GM12891 (cell line): ENCODE data around the gene TBC1D8.

Experiments
- POLR2A ChIP-seq: IDR thresholded peaks from 2 replicates; pipeline ENCODE4 v1.6.1; 2011; ENCODE audit warnings: low read depth, low read length, control low read depth
- POLR2AphosphoS5 ChIP-seq: IDR thresholded peaks from 2 replicates; pipeline ENCODE4 v1.6.1; 2011; ENCODE audit warnings: low read depth, low read length, control low read depth
- TAF1 ChIP-seq: IDR thresholded peaks from 2 replicates; pipeline ENCODE4 v1.6.1; 2011; ENCODE audit warnings: low read depth, low read length, control low read depth

DNA sequence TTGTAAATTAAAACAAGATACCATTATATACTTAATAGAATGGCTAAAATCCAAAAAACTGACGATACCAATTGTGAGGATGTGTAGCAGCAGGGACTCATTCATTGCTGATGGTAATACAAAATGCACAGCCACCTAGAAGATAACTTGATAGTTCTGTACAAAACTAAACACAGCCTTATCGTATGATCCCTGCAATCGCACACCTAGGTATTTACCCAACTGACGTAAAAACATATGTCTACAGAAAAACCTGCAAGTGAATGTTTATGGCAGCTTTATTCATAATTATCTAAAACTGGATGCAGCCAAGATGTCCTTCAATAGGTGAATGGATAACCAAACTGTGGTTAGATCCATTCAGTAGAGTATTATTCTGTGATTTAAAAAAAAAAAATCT is 45.5 kb downstream of the TBC1D8 start:
- TF ChIP-seq POLR2A = no peak
- TF ChIP-seq POLR2AphosphoS5 = no peak
- no peak for TF ChIP-seq TAF1
